HG02759 (cell line): ENCODE data around the gene ARHGAP6.

ENCODE experiments used
- ATAC-seq: cut with Tn5 transposase; IDR thresholded peaks from one replicate; pipeline ENCODE4 v1.9.1; 2021; ENCODE audit warnings: mild to moderate bottlenecking, moderate library complexity; ENCODE audit not compliant: unreplicated experiment

The ARHGAP6 gene

GRCh38 chrX:11401966-11402365 is 263.8 kb downstream of the ARHGAP6 start:
- no peak for ATAC-seq

GRCh38 chrX:11399489-11400094 is 266.1 kb downstream of the ARHGAP6 start:
- ATAC-seq = no peak

GRCh38 chrX:11398785-11399184 is 266.9 kb downstream of the ARHGAP6 start:
- ATAC-seq = no peak

GRCh38 chrX:11398139-11398538 is 267.6 kb downstream of the ARHGAP6 start:
- ATAC-seq = no peak

- peak; percentile 85 for ATAC-seq
Observed at GRCh38 chrX:11397680-11398079, 268.0 kb downstream of the ARHGAP6 start.

GRCh38 chrX:11395859-11396258 is 269.9 kb downstream of the ARHGAP6 start:
- ATAC-seq = no peak

GRCh38 chrX:11393949-11394654 is 271.6 kb downstream of the ARHGAP6 start:
- ATAC-seq = no peak

- ATAC-seq = no peak
Observed at GRCh38 chrX:11386812-11387211, 278.9 kb downstream of the ARHGAP6 start.

GRCh38 chrX:11386001-11386523 is 279.7 kb downstream of the ARHGAP6 start:
- ATAC-seq = no peak

GRCh38 chrX:11382930-11383329 is 282.8 kb downstream of the ARHGAP6 start:
- ATAC-seq = no peak

GRCh38 chrX:11381464-11381863 is 284.3 kb downstream of the ARHGAP6 start:
- peak; percentile 80 for ATAC-seq

- ATAC-seq = no peak
Observed at GRCh38 chrX:11380187-11380844, 285.4 kb downstream of the ARHGAP6 start.

GRCh38 chrX:11376163-11376562 is 289.6 kb downstream of the ARHGAP6 start:
- ATAC-seq = no peak

GRCh38 chrX:11375614-11376119 is 290.1 kb downstream of the ARHGAP6 start:
- no peak for ATAC-seq

GRCh38 chrX:11374570-11374969 is 291.1 kb downstream of the ARHGAP6 start:
- ATAC-seq = no peak

GRCh38 chrX:11371106-11371505 is 294.6 kb downstream of the ARHGAP6 start:
- no peak for ATAC-seq

GRCh38 chrX:11367609-11368430 is 297.9 kb downstream of the ARHGAP6 start:
- ATAC-seq = no peak

- ATAC-seq = no peak
Observed at GRCh38 chrX:11366998-11367595, 298.6 kb downstream of the ARHGAP6 start.

- ATAC-seq = no peak
Observed at GRCh38 chrX:11365426-11365825, 300.3 kb downstream of the ARHGAP6 start.

GRCh38 chrX:11364835-11365234 is 300.9 kb downstream of the ARHGAP6 start:
- ATAC-seq = no peak
